NCI-H1930 (cell line): ENCODE data around the gene PLAC1.

ENCODE experiments used
- DNase-seq, 2 experiments: peaks; one replicate each; lab custom pipeline; 2025; lab: John Stamatoyannopoulos, UW

The PLAC1 gene

GRCh38 chrX:134658002-134658759 is at the start of gene PLAC1:
TSS of gene PLAC1 (minus strand) at chrX:134658471. CDS start at chrX:134566682, 91,789 bp downstream.
- no peak for DNase-seq

GRCh38 chrX:134706138-134706537 is 47.9 kb upstream of the PLAC1 start:
- no peak for DNase-seq

DNA sequence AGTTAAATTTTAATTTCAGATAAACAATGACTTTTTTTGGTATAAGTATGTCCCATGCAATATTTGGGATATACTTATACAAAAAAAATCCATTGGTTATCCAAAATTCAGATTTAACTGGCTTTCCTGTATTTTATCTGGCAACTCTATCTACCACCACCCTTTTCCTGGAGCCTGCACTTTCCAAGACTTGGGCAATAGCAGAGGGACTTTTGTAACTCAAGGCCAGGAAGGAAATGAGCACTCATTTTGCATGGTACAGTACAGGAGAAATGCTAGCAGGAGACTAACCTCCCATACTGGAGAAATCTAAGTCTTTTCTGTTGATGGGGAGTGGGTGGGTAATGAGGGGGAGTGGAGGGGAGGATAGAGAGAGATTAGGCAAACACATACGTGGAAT is 37.7 kb upstream of the PLAC1 start:
- no peak for DNase-seq

- DNase-seq = no peak
Measured at GRCh38 chrX:134694333-134695322, 36.4 kb upstream of the PLAC1 start.

DNA sequence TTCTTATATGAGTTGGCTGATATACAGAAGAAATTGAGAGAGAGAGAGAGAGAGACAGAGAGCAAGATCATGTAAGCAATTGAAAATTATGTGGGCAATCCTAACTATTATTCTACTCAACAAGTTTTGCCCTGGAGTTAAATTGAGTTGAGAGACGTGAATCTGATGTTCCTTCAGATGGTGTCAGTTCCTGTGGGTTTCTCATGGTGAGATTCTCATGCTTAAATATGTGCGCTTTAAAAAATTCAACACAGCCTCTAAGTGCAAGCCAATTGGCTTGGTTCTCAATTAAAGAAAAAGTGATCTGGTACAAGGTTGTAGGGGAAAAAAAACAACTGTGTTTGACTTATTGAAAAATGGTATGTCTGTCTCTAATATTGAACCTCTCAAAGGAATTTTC is 35.4 kb upstream of the PLAC1 start:
- DNase-seq = no peak

DNA sequence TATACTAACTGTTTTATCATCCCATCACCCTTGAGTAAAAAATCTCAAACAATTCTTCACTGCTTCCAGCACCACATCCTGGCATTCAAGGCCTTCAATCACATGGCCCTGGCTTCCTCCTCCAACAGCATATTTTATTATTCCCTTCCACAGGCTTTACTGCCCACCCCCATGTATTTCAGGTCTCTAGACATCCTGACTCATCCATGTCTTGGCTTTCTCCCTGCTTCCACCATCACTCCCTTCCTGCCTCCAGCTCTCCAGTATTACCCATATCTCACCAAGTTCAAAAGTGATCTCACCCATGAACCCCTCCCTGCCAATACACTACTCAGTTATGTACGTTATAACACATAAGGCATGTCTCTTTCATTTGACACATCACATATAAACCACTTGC is 34.7 kb upstream of the PLAC1 start:
- DNase-seq = no peak

DNA sequence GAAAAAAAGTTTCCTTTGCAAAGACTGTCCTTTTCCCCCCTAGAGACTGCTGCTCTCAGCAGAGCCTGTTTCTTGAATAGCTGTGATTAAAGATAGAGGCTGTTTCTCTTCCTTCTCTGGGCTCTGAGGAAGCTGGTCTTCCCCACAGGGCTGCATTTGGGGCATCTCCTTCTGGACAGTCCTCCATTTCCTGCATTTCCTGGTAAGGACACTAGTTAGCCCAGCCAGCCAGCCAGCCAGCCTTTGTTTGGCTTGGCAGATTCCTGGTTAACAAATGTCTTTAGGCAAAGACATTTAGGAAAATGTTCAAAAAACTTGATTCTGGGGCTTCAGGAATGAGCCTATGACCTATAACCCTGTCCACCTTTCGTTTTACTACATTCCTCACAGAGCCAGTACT is 34.0 kb upstream of the PLAC1 start:
- DNase-seq = no peak

GRCh38 chrX:134691453-134691852 is 33.2 kb upstream of the PLAC1 start:
- DNase-seq = no peak

DNA sequence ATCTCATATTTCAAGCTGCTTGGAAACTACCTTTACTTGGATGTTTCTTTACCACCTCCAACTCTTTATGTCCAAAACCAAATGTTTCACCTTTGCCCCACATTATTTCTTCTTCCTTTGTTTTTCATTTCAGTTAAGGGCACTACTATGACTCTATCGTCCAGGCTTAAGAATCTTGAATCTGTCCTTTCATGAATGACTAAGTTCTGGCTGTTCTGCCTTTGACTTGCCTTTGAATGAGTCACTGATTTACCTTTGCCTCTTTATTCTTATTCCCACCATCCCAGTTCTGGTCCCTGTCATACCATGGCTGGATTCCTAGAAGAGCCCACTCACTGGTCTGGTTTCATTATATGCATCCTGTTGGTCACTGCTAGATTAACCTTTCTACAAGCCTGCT is 30.6 kb upstream of the PLAC1 start:
- no peak for DNase-seq

GRCh38 chrX:134688031-134688823 is 30.0 kb upstream of the PLAC1 start:
- DNase-seq = no peak

DNA sequence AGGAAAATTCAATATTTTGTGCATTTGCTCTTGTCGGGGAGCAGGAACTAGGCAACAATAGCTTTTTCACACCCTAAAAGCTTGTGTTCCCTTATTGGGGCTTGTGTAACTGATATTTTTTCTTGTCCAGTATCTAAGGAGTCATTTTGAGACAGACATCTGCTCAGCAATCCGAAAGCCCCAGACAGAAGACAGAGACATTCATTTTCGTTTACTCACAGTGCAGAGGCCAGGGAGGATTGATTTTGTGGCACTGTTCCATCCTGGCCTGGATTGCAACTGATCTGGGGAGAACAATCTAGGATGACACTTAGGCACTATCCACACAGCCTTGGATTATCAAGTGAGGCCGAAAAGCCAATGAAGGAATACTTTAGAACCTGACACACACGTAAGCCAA is 27.4 kb upstream of the PLAC1 start:
- no peak for DNase-seq

GRCh38 chrX:134684956-134685355 is 26.7 kb upstream of the PLAC1 start:
- no peak for DNase-seq

DNA sequence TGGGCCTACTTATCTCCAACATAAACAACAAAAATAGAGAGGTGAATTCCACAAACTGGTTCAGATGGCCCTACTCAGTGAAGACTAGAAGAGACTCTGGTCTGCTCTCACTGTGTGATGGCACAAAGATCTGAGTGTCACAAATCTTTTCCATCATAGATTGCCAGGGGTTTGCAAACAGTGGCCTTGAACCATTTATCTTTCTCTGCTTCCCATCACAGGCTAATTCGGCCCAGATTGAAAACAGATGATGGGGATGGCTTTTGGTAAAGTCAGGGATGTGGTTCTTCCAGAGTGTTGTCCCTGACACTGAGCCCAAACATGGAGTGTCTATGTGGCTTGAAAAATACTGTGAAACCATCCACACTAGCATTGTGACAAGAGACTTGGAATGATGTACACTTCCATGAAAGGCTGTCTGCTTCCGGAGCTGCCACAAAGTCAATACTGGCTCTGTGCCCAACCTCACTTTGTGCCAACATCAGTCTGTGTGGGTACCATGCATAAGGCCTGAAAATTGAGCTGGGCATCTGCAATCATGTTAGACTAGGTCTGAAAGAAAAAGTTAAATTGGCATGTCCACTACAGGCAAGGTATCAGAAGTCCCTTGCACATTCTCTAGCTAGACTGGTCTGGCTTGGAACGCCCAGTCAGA is 25.2 kb upstream of the PLAC1 start:
- DNase-seq = no peak

DNA sequence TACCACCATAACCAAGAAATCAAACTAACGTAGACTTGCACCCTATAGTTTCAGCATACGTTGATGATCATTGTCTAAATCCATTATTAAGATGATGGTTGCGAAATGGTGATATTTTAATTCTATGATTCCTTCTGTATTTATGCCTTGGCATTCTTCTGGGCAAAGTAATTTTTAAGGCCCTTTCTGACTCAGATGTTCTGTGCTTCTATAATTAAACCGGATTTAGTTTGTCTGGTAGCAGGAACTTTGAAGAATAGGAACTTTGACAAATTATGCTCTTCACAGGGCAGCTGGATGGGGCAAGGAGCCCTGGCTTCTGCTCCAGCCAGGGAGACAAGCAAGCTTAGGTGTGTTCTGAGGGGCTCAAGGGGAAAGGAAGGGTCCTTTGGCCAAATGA is 23.8 kb upstream of the PLAC1 start:
- DNase-seq = no peak

- DNase-seq = no peak
Measured at GRCh38 chrX:134679644-134680043, 21.4 kb upstream of the PLAC1 start.

- no peak for DNase-seq
Measured at GRCh38 chrX:134679221-134679620, 20.9 kb upstream of the PLAC1 start.

DNA sequence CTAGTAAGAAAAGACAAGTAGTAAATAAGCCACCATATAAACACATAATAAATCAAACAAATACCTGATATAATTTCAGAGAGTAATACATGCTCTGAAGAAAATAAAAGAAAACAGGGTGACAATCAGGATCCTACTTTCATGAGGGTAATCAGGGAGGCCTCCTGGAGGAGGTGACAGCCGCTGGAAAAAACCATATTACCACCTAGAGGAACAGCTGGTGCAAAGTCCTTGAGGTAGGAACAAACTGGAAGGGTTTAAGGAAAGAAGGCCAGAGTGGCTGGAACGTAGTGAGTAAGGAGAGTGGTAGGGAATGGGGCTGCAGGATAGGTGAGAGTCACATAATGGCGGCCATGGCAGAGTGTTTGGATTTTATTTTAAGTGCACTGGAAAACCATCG is 19.1 kb upstream of the PLAC1 start:
- DNase-seq = no peak

GRCh38 chrX:134676436-134676835 is 18.2 kb upstream of the PLAC1 start:
- no peak for DNase-seq

GRCh38 chrX:134673123-134673522 is 14.9 kb upstream of the PLAC1 start:
- DNase-seq = no peak

DNA sequence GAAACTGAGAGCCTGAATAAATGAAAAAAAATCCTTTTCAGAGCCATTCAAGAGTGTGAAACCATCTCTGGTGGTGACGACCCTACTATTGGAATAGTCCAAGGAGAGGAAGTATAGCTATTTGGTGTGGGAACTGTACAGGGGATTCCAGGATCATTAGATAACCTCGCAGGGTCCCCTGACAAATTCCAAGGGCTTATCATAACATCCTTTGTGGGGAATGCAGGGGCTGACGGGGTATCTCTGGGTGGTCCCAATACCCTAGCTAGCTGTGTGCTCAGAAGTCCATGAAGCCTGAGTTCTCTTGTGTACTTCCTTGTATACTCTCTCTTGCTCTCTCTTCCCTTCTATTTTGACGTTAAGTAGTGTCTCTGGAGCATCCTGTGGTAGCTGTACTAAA is 13.8 kb upstream of the PLAC1 start:
- DNase-seq = no peak

DNA sequence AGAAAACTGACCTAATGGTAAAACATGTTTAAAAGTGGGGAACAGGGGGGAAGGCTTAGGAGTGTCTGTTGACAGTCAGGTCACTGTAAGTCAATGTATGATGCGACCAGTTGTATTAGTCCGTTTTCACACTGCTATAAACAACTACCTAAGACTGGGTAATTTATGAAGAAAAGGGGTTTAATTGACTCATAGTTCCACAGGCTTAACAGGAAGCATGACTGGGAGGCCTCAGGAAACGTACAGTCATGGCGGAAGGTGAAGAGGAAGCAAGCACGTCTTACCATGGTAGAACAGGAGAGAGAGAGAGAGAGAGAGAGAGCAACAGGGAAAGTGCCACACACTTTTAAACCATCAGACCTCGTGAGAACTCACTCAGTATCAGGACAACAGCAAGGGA is 13.0 kb upstream of the PLAC1 start:
- DNase-seq = no peak
